RKO (cell line): ENCODE measurements around the gene NOVA2.

Experiments used
- DNase-seq: peaks from one replicate; pipeline ENCODE4 v3.0.0-alpha.2; 2016; ENCODE audit warnings: low spot score

Gene NOVA2

DNA sequence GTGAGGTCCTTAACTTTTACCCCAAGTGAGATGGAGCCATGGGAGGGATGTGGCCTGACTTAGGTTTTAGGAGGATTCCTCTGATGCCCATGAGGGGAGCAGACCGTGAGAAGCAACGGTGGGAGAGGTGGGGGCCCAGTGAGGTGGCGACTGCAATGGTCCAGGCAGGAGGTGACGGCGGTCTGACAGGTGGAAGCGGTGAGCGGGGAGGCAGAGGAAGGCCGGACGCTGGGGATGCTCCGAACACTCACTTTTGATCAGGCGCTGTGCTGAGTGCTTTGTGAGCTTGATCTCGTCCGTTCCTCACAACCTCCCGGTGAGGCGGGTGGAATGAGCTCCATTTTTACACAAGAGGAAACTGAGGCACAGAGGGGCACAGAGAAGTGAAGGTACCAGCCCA is 11.6 kb downstream of the NOVA2 start:
- no peak for DNase-seq

GRCh38 chr19:45960595-45961235 is 12.9 kb downstream of the NOVA2 start:
- DNase-seq = no peak

DNA sequence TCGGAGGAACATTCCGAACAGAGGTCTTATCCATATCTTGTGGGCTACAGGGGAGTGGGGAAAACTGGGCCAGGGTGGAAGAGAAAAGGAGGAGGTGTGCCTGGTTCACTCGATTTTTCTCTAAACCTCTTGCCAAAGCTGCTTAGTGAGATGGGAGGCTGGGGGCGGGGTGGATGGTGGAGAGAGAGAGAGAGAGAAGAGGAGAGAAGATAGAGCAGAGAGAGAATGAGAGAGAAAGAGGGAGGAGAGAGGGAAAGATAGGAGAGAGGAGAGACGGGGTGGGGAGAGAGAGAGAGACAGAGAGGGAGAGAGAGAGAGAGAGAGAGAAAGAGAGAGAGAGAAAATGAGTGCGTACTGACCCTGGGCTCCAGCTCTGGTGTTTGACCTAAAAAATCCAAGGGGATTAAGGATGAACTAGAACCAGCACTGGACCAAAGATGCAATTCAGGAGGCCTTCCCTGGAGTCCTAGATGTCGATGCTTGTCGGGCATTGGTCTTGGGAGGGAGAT is 14.1 kb downstream of the NOVA2 start:
- DNase-seq = no peak

DNA sequence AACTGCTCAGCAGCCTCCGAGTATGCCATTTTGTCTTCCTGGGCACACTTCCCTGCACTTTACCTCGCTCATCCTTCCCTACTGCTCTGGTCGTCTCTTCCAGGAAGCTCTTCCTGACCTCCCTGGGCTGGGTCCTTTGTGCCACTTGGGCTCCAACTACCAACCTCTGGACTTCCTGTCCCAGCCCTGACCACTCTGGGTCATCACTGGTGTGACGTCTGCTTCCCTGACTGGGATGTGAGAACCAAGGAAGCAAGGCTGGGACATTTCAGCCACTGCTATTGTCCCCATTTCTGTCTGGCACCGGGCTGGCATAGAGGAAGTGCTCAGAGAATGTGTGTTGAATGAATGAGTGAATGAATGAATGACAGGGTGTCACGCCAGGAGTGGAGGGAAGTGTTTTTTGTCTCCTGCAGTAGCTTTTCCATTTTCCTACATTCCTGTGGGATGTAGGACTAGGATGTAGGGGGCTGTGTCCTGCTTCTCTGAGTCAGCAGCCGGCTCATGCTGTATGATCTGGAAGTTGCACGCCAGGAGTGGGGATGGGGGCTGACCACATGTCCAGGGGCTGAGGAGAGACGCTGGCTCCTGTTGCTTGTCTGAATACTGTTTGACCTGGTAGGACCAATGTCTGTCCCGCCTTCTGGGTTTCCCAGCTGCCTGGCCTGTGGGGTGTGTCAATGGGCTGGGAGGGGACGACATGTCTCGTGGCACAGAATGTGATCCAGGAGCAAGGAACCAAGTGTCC is 14.7 kb downstream of the NOVA2 start:
- no peak for DNase-seq

GRCh38 chr19:45958320-45958719 is 15.3 kb downstream of the NOVA2 start:
- no peak for DNase-seq

DNA sequence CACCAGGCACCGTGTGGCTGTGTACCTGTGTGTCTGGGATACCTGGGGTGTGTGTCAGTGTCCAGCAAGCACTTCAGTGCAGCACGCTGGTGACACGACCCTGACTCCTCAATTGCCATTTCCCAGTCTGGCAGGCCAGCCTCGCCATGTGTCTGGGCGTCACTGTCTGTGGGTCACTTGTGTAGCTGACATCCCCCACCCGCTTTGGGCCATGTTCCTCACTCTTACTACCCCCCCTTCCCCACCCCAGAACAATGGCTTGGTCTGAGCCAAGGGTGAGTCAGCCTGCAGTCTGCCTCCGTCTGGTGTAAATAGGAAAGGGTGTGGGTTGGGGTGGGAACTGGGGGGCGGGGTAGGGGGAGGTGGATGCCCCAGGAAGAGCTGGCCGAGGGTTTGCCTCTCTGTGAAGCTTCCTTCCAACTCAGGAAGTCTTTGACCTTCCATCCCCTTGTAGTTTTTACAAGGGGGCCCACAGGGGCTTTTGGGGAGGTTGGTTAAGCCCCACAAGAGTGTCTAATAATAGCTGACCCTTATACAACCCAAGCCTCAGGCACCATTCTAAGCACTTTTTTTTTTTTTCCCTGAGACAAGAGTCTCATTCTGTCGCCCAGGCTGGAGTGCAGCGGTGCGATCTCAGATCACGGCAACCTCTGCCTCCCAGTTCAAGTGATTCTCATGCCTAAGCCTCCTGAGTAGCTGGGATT is 17.6 kb downstream of the NOVA2 start:
- DNase-seq = no peak

GRCh38 chr19:45954156-45954555 is 19.5 kb downstream of the NOVA2 start:
- no peak for DNase-seq

GRCh38 chr19:45953676-45954075 is 20.0 kb downstream of the NOVA2 start:
- no peak for DNase-seq

- DNase-seq = peak; percentile 54
Measured at GRCh38 chr19:45952686-45953505, 20.8 kb downstream of the NOVA2 start.

- DNase-seq = no peak
Measured at GRCh38 chr19:45952341-45952685, 21.4 kb downstream of the NOVA2 start.

DNA sequence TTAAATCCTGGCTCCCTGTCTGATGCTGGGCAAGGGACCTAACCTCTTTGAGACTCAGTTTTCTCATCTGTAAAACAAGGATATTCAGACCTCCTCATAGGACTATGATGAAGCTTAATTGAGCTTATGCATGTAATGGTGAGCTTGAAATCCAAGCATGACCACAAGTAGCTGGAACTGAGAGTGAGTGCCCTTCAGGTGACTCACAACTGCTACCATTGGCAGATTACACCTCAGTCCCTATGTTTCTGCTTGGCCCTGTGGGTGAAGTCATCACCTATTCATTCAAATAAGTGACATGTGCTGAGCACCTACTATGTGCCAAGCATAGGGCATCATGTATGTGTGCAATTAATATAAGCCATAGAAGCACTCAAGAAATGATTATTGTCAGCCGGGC is 25.7 kb downstream of the NOVA2 start:
- peak; percentile 56 for DNase-seq

- no peak for DNase-seq
Measured at GRCh38 chr19:45940515-45940805, 33.2 kb downstream of the NOVA2 start.

- no peak for DNase-seq
Measured at GRCh38 chr19:45939792-45940514, 33.7 kb downstream of the NOVA2 start.

- DNase-seq = peak; percentile 50
Measured at GRCh38 chr19:45938733-45939319, 34.8 kb downstream of the NOVA2 start.

DNA sequence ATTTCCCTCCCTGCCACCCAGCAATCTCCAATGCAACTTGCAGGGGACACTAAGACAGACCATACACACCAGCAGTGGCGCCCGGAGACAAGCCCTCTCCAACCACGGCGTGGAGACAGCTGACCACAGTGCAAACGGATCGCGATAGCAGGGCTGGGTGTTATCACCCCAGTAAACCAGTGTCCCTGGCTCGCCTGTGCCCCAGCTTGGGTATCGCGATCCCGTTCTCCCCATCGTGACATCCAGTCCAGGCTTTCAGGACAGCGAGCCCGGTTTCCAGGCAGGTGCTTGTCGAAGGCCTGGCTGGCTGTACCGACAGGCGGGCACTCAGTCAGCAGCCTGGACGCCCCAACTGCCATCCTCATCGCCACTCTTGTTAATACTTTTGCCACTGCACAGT is 38.4 kb downstream of the NOVA2 start:
- no peak for DNase-seq

DNA sequence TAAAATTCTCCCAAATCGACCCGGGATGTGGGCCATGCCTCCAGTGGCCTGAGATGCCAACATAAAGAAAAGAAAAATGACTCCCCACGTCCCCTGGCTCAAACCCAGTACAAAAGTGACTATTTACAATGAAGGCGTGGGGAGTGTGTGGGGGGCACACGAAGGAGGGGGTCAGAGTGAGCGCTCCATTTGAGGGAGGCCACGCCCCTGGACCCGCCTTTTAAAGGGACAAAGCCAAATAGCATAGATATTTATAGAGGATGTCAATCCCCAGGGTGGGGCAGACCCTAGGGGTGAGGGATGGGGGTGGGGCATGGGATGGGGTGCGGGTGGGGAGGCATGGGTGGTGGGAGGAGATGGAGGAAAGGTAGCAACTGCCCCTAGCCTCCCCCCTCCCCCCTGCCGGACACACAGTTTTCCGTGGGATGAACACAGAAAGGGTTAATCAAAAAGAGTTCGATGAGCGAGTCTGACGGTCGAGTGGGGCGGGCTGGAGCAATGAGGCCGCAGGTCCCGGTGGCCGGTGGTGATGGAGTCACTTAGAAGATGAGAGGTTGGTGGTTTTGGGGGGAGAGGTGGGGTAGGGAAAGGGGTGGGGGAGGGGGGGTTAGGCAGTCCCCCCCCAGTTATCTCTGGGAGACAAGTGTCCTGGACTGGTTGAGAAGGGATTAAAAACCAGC is 39.0 kb downstream of the NOVA2 start:
- no peak for DNase-seq

DNA sequence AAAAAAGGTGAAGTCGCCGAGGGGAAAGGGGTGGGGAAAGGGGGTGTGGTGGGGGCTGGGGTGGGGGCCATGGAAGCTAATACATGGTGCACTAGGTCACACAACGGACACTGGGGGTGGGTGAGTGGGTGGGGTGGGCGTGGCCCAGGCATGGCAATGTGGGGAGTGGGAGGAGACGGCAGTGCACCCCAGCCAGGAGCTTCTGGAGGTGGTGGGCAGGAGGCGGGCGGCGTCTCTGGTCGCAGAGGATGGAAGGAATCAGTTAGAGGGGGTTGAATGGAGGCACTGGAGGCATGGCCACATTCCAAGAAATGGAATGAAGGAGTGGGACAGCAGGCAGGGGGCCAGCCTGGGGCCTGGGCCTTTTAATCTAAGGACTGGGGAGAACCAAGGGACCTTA is 39.9 kb downstream of the NOVA2 start:
- no peak for DNase-seq

DNA sequence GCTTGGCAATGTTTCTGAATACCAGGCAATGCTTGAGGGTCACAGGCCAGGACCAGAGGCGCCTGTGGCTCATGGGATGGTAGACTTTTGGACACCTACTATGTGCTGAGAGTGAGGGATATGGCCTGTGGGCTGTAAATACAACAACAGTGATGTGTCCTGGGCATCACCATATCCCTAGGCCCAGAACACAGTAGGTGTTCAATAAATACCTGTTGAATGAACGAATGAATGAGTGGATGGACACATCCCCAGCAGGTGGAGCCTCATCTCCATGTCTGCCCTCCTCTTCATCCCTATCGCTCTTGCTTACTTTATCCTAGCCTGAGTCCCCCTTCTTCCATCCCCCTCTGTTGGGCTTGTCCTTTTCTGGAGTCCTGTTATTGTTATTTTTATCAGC is 42.6 kb downstream of the NOVA2 start:
- DNase-seq = no peak

DNA sequence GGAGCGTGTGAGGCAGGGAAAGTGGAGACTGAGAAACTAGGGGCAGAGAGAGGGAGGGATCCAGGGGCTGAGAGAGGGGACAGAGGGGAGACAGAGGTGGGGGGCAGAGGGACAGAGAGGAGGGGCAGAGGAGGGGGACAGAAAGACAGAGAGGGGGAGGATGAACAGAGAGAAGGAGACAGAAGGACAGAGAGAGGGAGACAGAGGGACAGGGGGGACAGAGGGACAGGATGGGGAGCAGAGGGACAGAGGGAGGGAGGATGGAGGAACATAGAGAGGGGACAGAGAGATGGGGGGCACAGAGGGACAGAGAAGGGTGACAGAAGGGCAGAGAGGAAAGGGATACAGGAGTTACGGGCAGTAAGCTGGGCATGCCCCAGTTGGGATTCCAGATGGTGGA is 44.4 kb downstream of the NOVA2 start:
- no peak for DNase-seq

- DNase-seq = peak; percentile 95
Measured at GRCh38 chr19:45927565-45928261, 46.0 kb downstream of the NOVA2 start.
